ENCODE results near the gene PLPP1.

GRCh38 chr5:55445791-55446190 lies 89.0 kb downstream of the PLPP1 start:
- TF ChIP-seq ZNF274 (CRISPR knock-in tag; IDR thresholded peaks at IDR 0.05), result no peak
- no peak for TF ChIP-seq ELF3 (CRISPR knock-in tag; IDR thresholded peaks at IDR 0.05)
- TF ChIP-seq ZFP36 (IDR thresholded peaks at IDR 0.05; ENCODE audit: borderline replicate concordance, low read depth, low read length, partially characterized antibody), result no peak
- no peak for TF ChIP-seq ZBTB46 (CRISPR knock-in tag; IDR thresholded peaks at IDR 0.05; ENCODE audit: borderline replicate concordance)
- no peak for TF ChIP-seq TAF1 (CRISPR knock-in tag; IDR thresholded peaks at IDR 0.05)
- TF ChIP-seq SAP130 (CRISPR knock-in tag; IDR thresholded peaks at IDR 0.05; ENCODE audit: low read depth), result no peak
- no peak for TF ChIP-seq CHD4 (IDR thresholded peaks at IDR 0.05; ENCODE audit: borderline replicate concordance, low read length)
- no peak for TF ChIP-seq ZNF879 (CRISPR knock-in tag; IDR thresholded peaks at IDR 0.05)

Measured in HepG2 (cell line).